ENCODE results near the gene POC1B.

GRCh38 chr12:89490922-89491321 is 34.9 kb downstream of the POC1B start:
- TF ChIP-seq POLR2A (IDR thresholded peaks at IDR 0.05): no peak
- TF ChIP-seq, protein P1, sequence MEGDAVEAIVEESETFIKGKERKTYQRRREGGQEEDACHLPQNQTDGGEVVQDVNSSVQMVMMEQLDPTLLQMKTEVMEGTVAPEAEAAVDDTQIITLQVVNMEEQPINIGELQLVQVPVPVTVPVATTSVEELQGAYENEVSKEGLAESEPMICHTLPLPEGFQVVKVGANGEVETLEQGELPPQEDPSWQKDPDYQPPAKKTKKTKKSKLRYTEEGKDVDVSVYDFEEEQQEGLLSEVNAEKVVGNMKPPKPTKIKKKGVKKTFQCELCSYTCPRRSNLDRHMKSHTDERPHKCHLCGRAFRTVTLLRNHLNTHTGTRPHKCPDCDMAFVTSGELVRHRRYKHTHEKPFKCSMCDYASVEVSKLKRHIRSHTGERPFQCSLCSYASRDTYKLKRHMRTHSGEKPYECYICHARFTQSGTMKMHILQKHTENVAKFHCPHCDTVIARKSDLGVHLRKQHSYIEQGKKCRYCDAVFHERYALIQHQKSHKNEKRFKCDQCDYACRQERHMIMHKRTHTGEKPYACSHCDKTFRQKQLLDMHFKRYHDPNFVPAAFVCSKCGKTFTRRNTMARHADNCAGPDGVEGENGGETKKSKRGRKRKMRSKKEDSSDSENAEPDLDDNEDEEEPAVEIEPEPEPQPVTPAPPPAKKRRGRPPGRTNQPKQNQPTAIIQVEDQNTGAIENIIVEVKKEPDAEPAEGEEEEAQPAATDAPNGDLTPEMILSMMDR (IDR thresholded peaks at IDR 0.05): no peak
